HL-60 (cell line): ENCODE measurements around the gene CNTNAP2.

Experiments
- DNase-seq, 2 experiments: peaks; one replicate each; pipeline ENCODE4 v3.0.0-alpha.2; 2010 to 2020; ENCODE audit warnings: low read depth in 1 of 2, low spot score in 1 of 2
- H3K27ac ChIP-seq: fragments of 250-450 bp; sonication (Bioruptor Pico); replicated peaks from 2 replicates; pipeline ENCODE4 v1.5.1; 2020; ENCODE audit warnings: mild to moderate bottlenecking, moderate library complexity
- H3K27me3 ChIP-seq: fragments of 250-450 bp; sonication (Bioruptor Pico); 2 replicates; pipeline ENCODE4 v1.5.1; 2021; ENCODE audit warnings: mild to moderate bottlenecking, moderate library complexity; ENCODE audit not compliant: insufficient read depth, poor library complexity, severe bottlenecking
- H3K4me3 ChIP-seq: replicated peaks from 2 replicates; pipeline ENCODE4 v1.5.1; 2011; ENCODE audit warnings: mild to moderate bottlenecking, control low read depth, low read length; ENCODE audit not compliant: insufficient read depth
- CTCF ChIP-seq: IDR thresholded peaks from one replicate; pipeline ENCODE4 v1.5.1; 2011; ENCODE audit warnings: low read length, control low read depth, inconsistent platforms; ENCODE audit not compliant: insufficient read depth
- GABPA ChIP-seq: IDR thresholded peaks from 2 replicates; pipeline ENCODE4 v1.6.1; 2012; ENCODE audit warnings: low read depth
- POLR2AphosphoS5 ChIP-seq: IDR thresholded peaks from 2 replicates; pipeline ENCODE4 v1.6.1; 2012; ENCODE audit warnings: low read depth
- REST ChIP-seq: IDR thresholded peaks from 2 replicates; pipeline ENCODE4 v1.6.1; 2012; ENCODE audit warnings: low read depth; ENCODE audit not compliant: insufficient replicate concordance
- SPI1 ChIP-seq: IDR thresholded peaks from 2 replicates; pipeline ENCODE4 v1.6.1; 2012; ENCODE audit warnings: low read depth, mild to moderate bottlenecking, borderline replicate concordance

The CNTNAP2 gene

DNA sequence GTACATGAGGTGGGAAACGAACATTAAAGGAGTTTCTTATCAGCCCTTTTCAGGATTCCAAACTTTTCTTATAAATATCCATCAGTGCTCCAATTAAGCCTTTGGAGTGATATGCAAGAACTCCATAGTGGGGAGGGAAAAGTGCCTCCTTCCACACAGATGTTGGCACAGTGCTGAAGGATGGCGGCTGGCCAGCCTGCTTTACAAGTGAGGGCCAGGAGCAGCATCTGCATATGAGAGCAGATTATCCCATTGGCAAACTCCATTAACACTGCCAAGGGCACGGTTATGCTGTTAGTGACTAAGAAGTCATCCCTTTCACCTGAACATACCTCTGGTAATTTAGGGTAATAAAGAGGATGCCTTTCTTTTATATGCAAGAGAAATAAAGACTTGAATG is 543.1 kb downstream of the CNTNAP2 start:
- DNase-seq = no peak
- Histone ChIP-seq H3K27me3 (no peaks in the 10 kb centered on the region), H3K4me3 (no peak overlapping the region), H3K27ac (no peak overlapping the region)
- TF ChIP-seq SPI1 (no peak), GABPA (no peak), CTCF (no peak)

GRCh38 chr7:146660839-146661238 is 544.2 kb downstream of the CNTNAP2 start:
- TF ChIP-seq REST = no peak
- no peak for TF ChIP-seq GABPA
- no peak for TF ChIP-seq SPI1
- TF ChIP-seq POLR2AphosphoS5 = no peak
- no peak for TF ChIP-seq CTCF
- H3K27ac ChIP-seq = no peak overlapping the region
- no peaks in the 10 kb centered on the region for H3K27me3 ChIP-seq
- H3K4me3 ChIP-seq = no peak overlapping the region
- no peak for DNase-seq

DNA sequence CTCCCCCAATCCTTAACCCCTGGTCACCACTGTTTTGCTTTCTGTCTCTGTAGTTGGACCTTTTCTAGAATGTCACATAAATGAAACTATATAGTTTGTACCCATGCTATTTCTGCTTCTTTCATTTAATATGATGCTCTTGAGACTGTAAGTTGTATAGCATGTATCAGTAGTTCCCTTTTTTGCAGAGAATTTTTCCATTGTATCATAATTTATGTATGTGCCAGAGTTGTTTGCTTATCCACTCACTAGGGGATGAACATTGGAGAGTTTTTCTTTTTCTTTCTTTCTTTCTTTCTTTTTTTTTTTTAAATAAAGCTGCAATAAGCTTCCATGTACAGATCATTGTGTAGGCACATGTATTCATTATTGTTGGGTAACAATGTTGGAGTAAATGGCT is 544.8 kb downstream of the CNTNAP2 start:
- H3K27me3 ChIP-seq = no peaks in the 10 kb centered on the region
- no peak overlapping the region for H3K4me3 ChIP-seq
- no peak for DNase-seq
- no peak for TF ChIP-seq POLR2AphosphoS5
- no peak for TF ChIP-seq CTCF
- TF ChIP-seq SPI1 = no peak
- H3K27ac ChIP-seq = no peak overlapping the region

DNA sequence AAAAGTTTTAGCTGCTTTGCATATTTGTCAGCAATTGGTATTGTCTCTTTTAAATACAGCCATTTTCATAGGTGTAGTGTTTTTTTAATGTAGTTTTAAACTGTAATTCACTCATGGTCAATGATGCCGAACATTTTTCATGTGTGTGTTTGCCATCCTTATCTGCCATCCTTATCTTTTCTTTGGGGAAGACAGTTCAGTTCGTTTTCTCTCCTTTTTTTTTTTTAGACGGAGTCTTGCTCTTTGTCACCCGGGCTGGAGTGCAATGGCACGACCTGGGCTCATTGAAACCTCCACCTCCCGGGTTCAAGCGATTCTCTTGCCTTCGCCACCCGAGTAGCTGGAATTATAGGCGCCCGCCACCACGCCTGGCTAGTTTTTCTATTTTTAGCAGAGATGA is 545.3 kb downstream of the CNTNAP2 start:
- no peaks in the 10 kb centered on the region for H3K27me3 ChIP-seq
- DNase-seq = no peak
- no peak overlapping the region for H3K4me3 ChIP-seq
- TF ChIP-seq REST = no peak
- TF ChIP-seq GABPA = no peak
- TF ChIP-seq CTCF = no peak
- no peak for TF ChIP-seq SPI1
- no peak for TF ChIP-seq POLR2AphosphoS5
- H3K27ac ChIP-seq = no peak overlapping the region
